Measurements from ENCODE around the gene NXPH1. TPM values are rescaled to one million over a fixed set of nuclear protein-coding genes. Genes with fewer than 3 reads are reported as not detected.

The NXPH1 gene
- total and polyA plus RNA-seq, 2 experiments from 2014 or later, result 0.45 to 3.0 TPM

- Histone ChIP-seq H2AFZ (peak overlapping the region; percentile 39), H3K9me2 (ENCODE audit: insufficient read depth) (no peaks in the 10 kb centered on the region), H3F3A (replicated peaks; ENCODE audit: low read depth) (peaks cover 16% of the 10 kb centered on the region), H3K4me3 (peak overlapping the region; percentile 81), H3K36me3 (ENCODE audit: insufficient read depth) (no peaks in the 10 kb centered on the region), H3K4me1 (ENCODE audit: insufficient read depth) (peaks cover 45% of the 10 kb centered on the region), H3K79me2 (replicated peaks; ENCODE audit: insufficient read depth) (no peaks in the 10 kb centered on the region), H3K4me2 (peak overlapping the region; percentile 99), H4K20me1 (replicated peaks; ENCODE audit: insufficient read depth) (no peaks in the 10 kb centered on the region; the same call in 1 of the 2 replicates), H3K27ac (ENCODE audit: low read depth) (no peak overlapping the region), H3K27me3 (ENCODE audit: insufficient read depth) (peaks cover 87% of the 10 kb centered on the region)
- H3K4me3 Mint-ChIP-seq, result peak overlapping the region; percentile 95
- no peak overlapping the region for H3K27ac Mint-ChIP-seq
- no peak for TF ChIP-seq EZH2phosphoT487 (IDR thresholded peaks at IDR 0.05; ENCODE audit: unreplicated experiment)
- peak; percentile 59 for TF ChIP-seq EZH2 (IDR thresholded peaks at IDR 0.05; ENCODE audit: low read depth, unreplicated experiment)
- ATAC-seq (no peak), DNase-seq (ENCODE audit: low spot score) (peak; percentile 61)
- peaks cover 47% of the 10 kb centered on the region for H3K4me1 Mint-ChIP-seq
- no peaks in the 10 kb centered on the region for H3K9me3 Mint-ChIP-seq
- peaks cover 83% of the 10 kb centered on the region for H3K27me3 Mint-ChIP-seq (ENCODE audit: insufficient read depth, low read depth, poor library complexity)
- no peaks in the 10 kb centered on the region for H3K36me3 Mint-ChIP-seq (ENCODE audit: low read depth)
These were observed 7.9 kb downstream of the NXPH1 start for GRCh38 chr7:8441106-8441965.

- Histone ChIP-seq H3K9me2 (ENCODE audit: insufficient read depth) (no peaks in the 10 kb centered on the region), H3K27me3 (ENCODE audit: insufficient read depth) (peaks cover 79% of the 10 kb centered on the region), H3K4me1 (ENCODE audit: insufficient read depth) (peaks cover 40% of the 10 kb centered on the region), H3K4me3 (peak overlapping the region; percentile 81), H3K79me2 (replicated peaks; ENCODE audit: insufficient read depth) (no peaks in the 10 kb centered on the region), H3K36me3 (ENCODE audit: insufficient read depth) (no peaks in the 10 kb centered on the region), H3K27ac (ENCODE audit: low read depth) (no peak overlapping the region; the same call in 1 of the 2 replicates), H2AFZ (peak overlapping the region; percentile 57), H3F3A (replicated peaks; ENCODE audit: low read depth) (peaks cover 14% of the 10 kb centered on the region), H3K4me2 (peak overlapping the region; percentile 99), H4K20me1 (replicated peaks; ENCODE audit: insufficient read depth) (no peaks in the 10 kb centered on the region; the same call in 1 of the 2 replicates)
- Mint-ChIP-seq H3K4me1 (peaks cover 39% of the 10 kb centered on the region), H3K9me3 (no peaks in the 10 kb centered on the region), H3K4me3 (peak overlapping the region; percentile 95), H3K36me3 (ENCODE audit: low read depth) (no peaks in the 10 kb centered on the region), H3K27ac (no peak overlapping the region), H3K27me3 (ENCODE audit: insufficient read depth, low read depth, poor library complexity) (peaks cover 74% of the 10 kb centered on the region)
- ATAC-seq (peak; percentile 36), DNase-seq (ENCODE audit: low spot score) (peak; percentile 79)
- TF ChIP-seq STAT1 (IDR thresholded peaks at IDR 0.05; ENCODE audit: unreplicated experiment) (no peak), ZNF462 (CRISPR knock-in tag; IDR thresholded peaks at IDR 0.05) (no peak), JUNB (IDR thresholded peaks at IDR 0.05; ENCODE audit: unreplicated experiment) (no peak), ETS1 (IDR thresholded peaks at IDR 0.05) (no peak), POLR2AphosphoS5 (IDR thresholded peaks at IDR 0.05; ENCODE audit: low read depth) (no peak), CREB1 (CRISPR knock-in tag; IDR thresholded peaks at IDR 0.05; ENCODE audit: low read depth) (no peak), EZH2 (IDR thresholded peaks at IDR 0.05; ENCODE audit: low read depth, unreplicated experiment) (no peak)
These were observed 8.8 kb downstream of the NXPH1 start for GRCh38 chr7:8442051-8442813.
